Heart left ventricle (tissue), 16 donors: ENCODE results near the gene CCDC24. TPM values are rescaled to one million over a fixed set of nuclear protein-coding genes. Genes with fewer than 3 reads are reported as not detected.

Experiments used
- ATAC-seq, 4 donors: fragments of 200-7000 bp; cut with Tn5 transposase; one replicate each; pipeline ENCODE4 v1.9.1; 2020 to 2022; ENCODE audit warnings: moderate library complexity in 4 of 4, mild to moderate bottlenecking in 3 of 4, moderate number of reproducible peaks in 1 of 4
- DNase-seq, 5 donors: peaks; one replicate each; pipeline ENCODE4 v3.0.0-alpha.2; 2020
- H3K27ac ChIP-seq, 12 donors: fragments of 200-600 bp; sonication (generic) in 4 of 12; one replicate each; pipeline versions ENCODE4 v1.5.0 to v1.8.0; 2016 to 2022; ENCODE audit warnings: mild to moderate bottlenecking in 2 of 12
- H3K27me3 ChIP-seq, 9 donors: fragments of 200-600 bp; sonication (generic) in 2 of 9; one replicate each; pipeline versions ENCODE4 v1.5.1 to v1.8.0; 2016 to 2022; ENCODE audit warnings: mild to moderate bottlenecking in 3 of 9
- H3K36me3 ChIP-seq, 9 donors: fragments of 200-600 bp; sonication (generic) in 2 of 9; one replicate each; pipeline versions ENCODE4 v1.5.0 to v1.8.0; 2018 to 2022; ENCODE audit warnings: mild to moderate bottlenecking in 2 of 9
- H3K4me1 ChIP-seq, 12 donors: fragments of 200-600 bp; sonication (generic) in 4 of 12; one replicate each; pipeline versions ENCODE4 v1.5.0 to v1.8.0; 2016 to 2022; ENCODE audit warnings: mild to moderate bottlenecking in 3 of 12
- H3K4me3 ChIP-seq, 12 donors: fragments of 200-600 bp; sonication (generic) in 4 of 12; one replicate each; pipeline versions ENCODE4 v1.5.0 to v1.8.0; 2017 to 2022; ENCODE audit warnings: mild to moderate bottlenecking in 9 of 12, moderate library complexity in 4 of 12
- H3K9me3 ChIP-seq, 12 donors: fragments of 200-600 bp; sonication (generic) in 4 of 12; one replicate each; pipeline versions ENCODE4 v1.5.0 to v1.8.0; 2016 to 2022; ENCODE audit warnings: mild to moderate bottlenecking in 1 of 12
- POLR2A ChIP-seq, 2 donors: fragments of 450-650 bp; IDR thresholded peaks; one replicate each; pipeline ENCODE4 v1.6.1; 2017; ENCODE audit warnings: antibody characterized with exemption in 2 of 2, mild to moderate bottlenecking in 2 of 2, moderate library complexity in 2 of 2
- WGBS, 4 donors: extraction: QIAGEN DNeasy Blood & Tissue Kit in 2 of 4; methylation state at CpG; one replicate each; pipeline versions ENCODE4 v1.1.5 to v1.1.7; 2013 to 2018; 5-methylcytosine and 5-hydroxymethylcytosine counted together
- intact Hi-C, 10 donors: fragments of 100-400 bp; cut with DNase I; formaldehyde crosslinking; loops; one replicate each; pipeline versions ENCODE4 v1.11.1 to v1.14.2; 2022
- polyA plus RNA-seq, 2 donors: library from polyadenylated mRNA; stranded (reverse); fragments of 200-250 nt; gene quantifications; one replicate each; pipeline ENCODE4 v1.2.3, GENCODE V29; 2013
- total RNA-seq, 9 donors: library from RNA; depleted of rRNA in 2 of 9; stranded (reverse); fragments of >200 nt in 2 of 9; fragmentation: NEBNext Ultra II Directional in 3 of 9; extraction: Animal tissue kit (Norgen Biotek cat#: 25700) in 3 of 9; gene quantifications; one replicate each; pipeline versions ENCODE4 v1.1.0 to v1.2.4, GENCODE V29; 2016 to 2023
- TF ChIP-seq, protein P1 (sequence below), 12 donors: fragments of 200-600 bp; sonication (generic) in 4 of 12; IDR thresholded peaks; one replicate each; pipeline versions ENCODE4 v1.5.0 to v1.8.0; 2018 to 2022; ENCODE audit warnings: antibody characterized with exemption in 12 of 12, mild to moderate bottlenecking in 5 of 12
- donor health status: ischemic (EF 13 %, LVEDD 7.1; RV severe dilation, severe dysfunction).
- donor health status: healthy with polysubstance abuse.
- donor health status: DM: no; HTN: yes; CAD: no.
- donor health status: DM: no; HTN: no; CAD: no.
- donor health status: ischemic (EF 25% LVEDD 6.9; RV normal size, moderate dysfunction).
- donor health status: ischemic (EF 25% LVEDD 5.7; RV mildly dilated, moderate dysfunction).
- donor health status: healthy.
- donor health status: DM: yes; HTN: yes; CAD: no.
- donor health status: ischemic (EF 35%, LVEDD 5.7; RV mildly dilated, moderate dysfunction).
- donor health status: nonischemic (EF 11% LVEDD 7.7; RV severe dilation, severe dysfunction).
- donor health status: DM: yes; HTN: yes; CAD: no.
- donor health status: PGD.
- donor health status: ischemic (EF 29% LVEDD 5.4; RV normal size, mild dysfunction).
- donor health status: nonischemic (EF 23%, LVEDD 6.1; RV moderate dilation, normal function).

CCDC24 gene
- total and polyA plus RNA-seq, 11 donors = 0.67 to 3.4 (median 1.2) TPM

DNA sequence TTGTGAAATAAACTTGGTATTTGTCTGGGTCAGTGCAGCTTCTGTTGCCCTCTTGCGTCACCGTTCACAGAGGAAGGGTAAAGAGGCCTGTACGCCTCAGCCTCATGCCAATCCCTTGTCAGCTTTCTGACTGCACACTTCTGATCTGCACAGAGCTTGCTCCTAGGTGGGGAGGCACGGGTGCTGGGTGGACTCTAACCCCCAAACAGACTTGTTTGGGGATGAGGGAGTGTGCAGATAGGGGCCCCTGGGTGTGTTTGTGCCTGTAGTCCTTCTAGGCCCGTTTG is 13.2 kb upstream of the CCDC24 start:
- intact Hi-C loops = no loop called here
- 74 to 77% (median 76%) methylated on average over 5 of the region's 5 CpGs for WGBS, 4 donors
- ATAC-seq (no peak), DNase-seq (no peak)
- H3K27me3 ChIP-seq = no peaks in the 10 kb centered on the region
- no peaks in the 10 kb centered on the region for H3K9me3 ChIP-seq
- H3K4me3 ChIP-seq = peak overlapping the region in 6 of 12 donors; percentile 4 to 91 (median 58)
- H3K4me1 ChIP-seq = peaks cover 3 to 59% (median 44%) of the 10 kb centered on the region in 12 donors
- H3K36me3 ChIP-seq = peaks cover 0 to 29% (median 19%) of the 10 kb centered on the region in 9 donors
- no peak for TF ChIP-seq POLR2A (IDR thresholded peaks at IDR 0.05)
- TF ChIP-seq, protein P1, sequence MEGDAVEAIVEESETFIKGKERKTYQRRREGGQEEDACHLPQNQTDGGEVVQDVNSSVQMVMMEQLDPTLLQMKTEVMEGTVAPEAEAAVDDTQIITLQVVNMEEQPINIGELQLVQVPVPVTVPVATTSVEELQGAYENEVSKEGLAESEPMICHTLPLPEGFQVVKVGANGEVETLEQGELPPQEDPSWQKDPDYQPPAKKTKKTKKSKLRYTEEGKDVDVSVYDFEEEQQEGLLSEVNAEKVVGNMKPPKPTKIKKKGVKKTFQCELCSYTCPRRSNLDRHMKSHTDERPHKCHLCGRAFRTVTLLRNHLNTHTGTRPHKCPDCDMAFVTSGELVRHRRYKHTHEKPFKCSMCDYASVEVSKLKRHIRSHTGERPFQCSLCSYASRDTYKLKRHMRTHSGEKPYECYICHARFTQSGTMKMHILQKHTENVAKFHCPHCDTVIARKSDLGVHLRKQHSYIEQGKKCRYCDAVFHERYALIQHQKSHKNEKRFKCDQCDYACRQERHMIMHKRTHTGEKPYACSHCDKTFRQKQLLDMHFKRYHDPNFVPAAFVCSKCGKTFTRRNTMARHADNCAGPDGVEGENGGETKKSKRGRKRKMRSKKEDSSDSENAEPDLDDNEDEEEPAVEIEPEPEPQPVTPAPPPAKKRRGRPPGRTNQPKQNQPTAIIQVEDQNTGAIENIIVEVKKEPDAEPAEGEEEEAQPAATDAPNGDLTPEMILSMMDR (IDR thresholded peaks at IDR 0.05) = no peak
- peak overlapping the region in 2 of 12 donors; percentile 55 to 72 for H3K27ac ChIP-seq

DNA sequence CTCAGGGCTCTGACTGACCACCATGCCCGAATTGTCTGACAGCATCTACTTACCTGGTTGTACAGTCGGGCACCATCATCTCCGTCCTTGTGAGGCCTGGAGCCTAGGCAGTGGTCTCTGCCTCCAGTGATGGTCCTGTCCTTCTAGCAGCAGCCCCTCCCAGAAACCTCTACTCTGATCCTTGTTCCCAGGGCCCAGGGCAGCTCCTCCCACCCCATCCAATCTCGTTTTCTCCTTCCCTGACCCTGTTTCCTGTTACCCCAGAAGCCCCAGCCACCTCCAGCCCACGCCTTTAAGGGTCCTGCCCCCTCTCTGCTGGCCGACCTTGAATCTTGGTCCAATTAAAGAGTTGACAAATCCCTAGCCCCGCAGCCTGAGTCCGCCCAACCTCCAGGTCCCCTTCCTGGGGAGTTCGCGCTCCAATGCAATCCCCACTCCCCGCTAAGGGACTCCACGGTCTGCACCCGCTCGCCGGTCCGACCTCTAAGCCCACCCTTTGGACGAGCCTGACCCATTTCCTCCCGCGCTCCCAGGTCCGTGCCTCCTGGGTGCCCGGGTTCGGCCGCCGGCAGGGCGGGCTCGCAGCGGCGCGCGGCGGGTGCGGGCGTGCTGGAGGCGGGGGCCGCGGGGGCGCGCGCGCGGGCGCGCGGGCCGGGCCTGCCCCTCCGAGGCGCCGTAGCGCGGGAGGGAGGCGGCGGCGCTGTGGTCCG is 12.7 kb upstream of the CCDC24 start, which contains the start of gene B4GALT2:
B4GALT2 (plus strand) TSS at position 660 of the 710 bp plus-strand sequence. CDS start 1,951 bp downstream, outside the sequence.
- Histone ChIP-seq H3K27ac (peak within 1 kb of the TSS in 11 of 12 donors; percentile 34 to 76 (median 60)), H3K9me3 (no peaks in the 10 kb centered on the region), H3K4me3 (peak within 1 kb of the TSS; percentile 61 to 97 (median 79)), H3K4me1 (peaks cover 3 to 57% (median 43%) of the 10 kb centered on the region in 12 donors), H3K27me3 (no peaks in the 10 kb centered on the region), H3K36me3 (peaks cover 0 to 29% (median 19%) of the 10 kb centered on the region in 9 donors)
- intact Hi-C loops = no loop called here
- TF ChIP-seq, protein P1 (IDR thresholded peaks at IDR 0.05) = no peak
- no peak for TF ChIP-seq POLR2A (IDR thresholded peaks at IDR 0.05)
- 6 to 10% (median 8%) methylated on average over 24 to 54 of the region's 54 CpGs for WGBS, 4 donors
- DNase-seq (peak in 4 of 5 donors; percentile 42 to 58 (median 54)), ATAC-seq (peak in 1 of 4 donors; percentile 3)

DNA sequence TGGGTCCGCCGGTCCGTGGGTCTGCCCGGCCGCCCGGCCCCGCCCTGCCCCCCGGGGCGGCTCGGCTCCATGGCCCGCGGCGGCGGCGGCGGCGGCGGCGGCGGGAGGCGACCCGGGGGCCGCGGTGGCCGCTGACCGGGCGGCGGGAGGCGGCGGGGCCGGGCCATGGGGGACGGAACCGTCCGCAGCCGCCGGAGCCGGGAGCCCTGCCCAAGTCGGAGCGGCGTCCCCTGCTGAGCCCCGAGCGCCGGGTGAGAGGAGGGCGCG is 12.2 kb upstream of the CCDC24 start:
- Histone ChIP-seq H3K27ac (peak overlapping the region in 11 of 12 donors; percentile 34 to 76 (median 60)), H3K4me3 (peak overlapping the region; percentile 61 to 97 (median 79)), H3K36me3 (peaks cover 0 to 29% (median 19%) of the 10 kb centered on the region in 9 donors), H3K27me3 (no peaks in the 10 kb centered on the region), H3K4me1 (peaks cover 0 to 52% (median 41%) of the 10 kb centered on the region in 12 donors), H3K9me3 (no peaks in the 10 kb centered on the region)
- TF ChIP-seq, protein P1 (IDR thresholded peaks at IDR 0.05) = no peak
- no peak for TF ChIP-seq POLR2A (IDR thresholded peaks at IDR 0.05)
- DNase-seq = no peak
- intact Hi-C loops = no loop called here
- no peak for ATAC-seq
- 0% methylated on average over 45 of the region's 45 CpGs; no CpG with 5 or more reads in 2 of the 4 donors for WGBS, 4 donors

DNA sequence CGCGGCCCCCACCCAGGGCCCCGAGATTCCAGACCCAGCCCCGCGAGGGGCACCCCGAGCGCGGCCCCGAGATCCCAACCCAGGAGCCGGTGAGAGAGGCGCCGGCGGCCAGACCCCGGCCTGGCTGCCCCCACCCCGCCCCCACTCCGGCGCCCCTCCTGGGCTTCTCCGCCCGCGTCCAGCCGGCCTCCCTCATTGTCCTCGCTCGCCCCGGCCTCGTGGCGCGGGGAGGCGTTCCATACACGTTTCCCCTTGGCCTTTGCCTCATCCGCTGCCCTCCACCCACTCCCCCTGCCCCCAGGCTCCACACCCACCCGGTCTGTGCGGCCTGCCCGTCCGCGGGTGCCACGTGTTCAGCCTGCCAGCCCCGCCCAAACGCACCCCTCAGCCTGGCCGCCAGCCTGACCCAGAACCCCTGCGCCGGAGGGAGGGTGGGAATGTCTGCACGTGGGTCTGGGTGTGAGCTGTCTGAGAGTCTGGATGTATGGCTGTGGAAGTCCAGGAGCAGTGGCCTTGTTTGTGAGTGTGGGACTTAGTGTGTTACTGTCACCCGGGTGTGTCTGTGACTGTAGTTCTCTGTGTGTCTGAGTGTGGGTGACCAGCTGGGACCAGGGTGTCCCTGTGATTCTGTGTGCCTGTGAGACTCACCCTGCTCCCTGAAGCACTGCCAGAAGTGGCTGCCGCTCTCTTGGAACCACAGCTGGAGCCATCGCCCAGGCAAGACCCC is 11.7 kb upstream of the CCDC24 start:
- H3K27me3 ChIP-seq = no peaks in the 10 kb centered on the region
- DNase-seq (peak; percentile 57 to 80 (median 69)), ATAC-seq (peak in 3 of 4 donors; percentile 23 to 60 (median 42))
- peak overlapping the region in 11 of 12 donors; percentile 34 to 76 (median 60) for H3K27ac ChIP-seq
- 0 to 8% (median 3%) methylated on average over 8 to 45 of the region's 45 CpGs for WGBS, 4 donors
- no peak for TF ChIP-seq POLR2A (IDR thresholded peaks at IDR 0.05)
- TF ChIP-seq, protein P1 (IDR thresholded peaks at IDR 0.05) = no peak
- H3K36me3 ChIP-seq = peaks cover 0 to 29% (median 19%) of the 10 kb centered on the region in 9 donors
- intact Hi-C loops = no loop called here
- H3K4me1 ChIP-seq = peaks cover 0 to 49% (median 40%) of the 10 kb centered on the region in 12 donors
- H3K9me3 ChIP-seq = no peaks in the 10 kb centered on the region
- H3K4me3 ChIP-seq = peak overlapping the region; percentile 61 to 97 (median 79)
